Activated gamma-delta T cell (primary cell): Measurements from ENCODE around the gene RUNX1.
"Not testable (repeated sequence)": the region's sequence is repeated elsewhere in the genome, so short reads cannot be mapped to it uniquely, and the experiment has no call there.

Experiments
- DNase-seq: peaks from one replicate; lab custom pipeline; 2025; lab: John Stamatoyannopoulos, UW

RUNX1 gene

GRCh38 chr21:34969423-34970166, 79.5 kb downstream of the RUNX1 start:
- DNase-seq: no peak

- DNase-seq: no peak
Observed at GRCh38 chr21:34968414-34969333, 80.4 kb downstream of the RUNX1 start.

DNA sequence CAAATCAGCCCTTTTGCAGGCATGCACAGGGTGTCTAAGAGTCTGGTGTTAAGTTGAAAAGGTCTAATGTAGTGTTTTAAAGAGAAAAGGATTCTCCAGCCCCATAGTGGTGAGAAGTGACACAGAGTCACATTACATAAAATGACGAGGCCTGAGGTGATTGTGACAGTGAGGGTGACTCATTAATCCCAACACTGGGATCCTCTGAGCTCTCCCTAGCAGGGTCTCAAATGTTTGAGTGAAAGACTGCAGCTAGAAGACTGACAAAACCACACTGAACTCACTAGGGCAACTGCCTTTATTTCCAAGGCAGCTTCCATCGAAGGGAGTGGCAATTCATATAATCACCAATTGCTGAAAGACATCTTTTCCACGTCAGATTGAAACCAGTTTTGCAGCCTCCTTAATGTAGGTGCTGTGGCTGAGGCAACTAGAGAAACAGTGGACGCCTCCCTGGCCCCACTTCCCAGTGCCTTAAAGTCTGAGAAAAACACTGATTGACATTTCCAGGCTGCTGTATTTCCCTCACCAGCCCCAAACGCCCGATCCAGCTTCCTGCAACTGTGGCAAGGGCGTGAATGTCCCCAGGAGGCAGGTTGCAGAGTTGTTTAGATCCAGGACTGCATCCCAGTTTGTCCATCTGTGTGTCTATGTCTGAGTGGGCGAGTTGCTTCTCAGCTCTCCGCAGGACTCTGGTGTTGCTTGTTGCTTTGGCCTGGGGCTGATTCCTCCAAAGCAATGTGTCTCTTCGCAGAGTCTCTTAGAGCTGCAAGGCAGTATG, 81.4 kb downstream of the RUNX1 start:
- no peak for DNase-seq

DNA sequence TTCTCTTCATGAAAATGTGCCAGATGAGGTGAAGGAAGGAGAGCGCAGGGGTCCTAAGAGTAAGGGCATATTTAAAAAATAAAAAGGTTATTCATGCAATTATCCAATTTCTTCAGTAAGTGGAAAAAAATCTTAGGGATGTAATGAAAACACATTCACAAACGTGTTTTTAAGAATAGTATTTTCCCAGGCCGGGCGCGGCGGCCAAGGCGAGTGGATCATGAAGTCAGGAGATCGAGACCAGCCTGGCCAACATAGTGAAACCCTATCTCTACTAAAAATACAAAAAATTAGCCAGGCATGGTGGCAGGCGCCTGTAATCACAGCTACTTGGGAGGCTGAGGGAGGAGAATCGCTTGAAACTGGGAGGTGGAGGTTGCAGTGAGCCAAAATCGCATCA, 82.2 kb downstream of the RUNX1 start:
- not testable (repeated sequence) for DNase-seq

DNA sequence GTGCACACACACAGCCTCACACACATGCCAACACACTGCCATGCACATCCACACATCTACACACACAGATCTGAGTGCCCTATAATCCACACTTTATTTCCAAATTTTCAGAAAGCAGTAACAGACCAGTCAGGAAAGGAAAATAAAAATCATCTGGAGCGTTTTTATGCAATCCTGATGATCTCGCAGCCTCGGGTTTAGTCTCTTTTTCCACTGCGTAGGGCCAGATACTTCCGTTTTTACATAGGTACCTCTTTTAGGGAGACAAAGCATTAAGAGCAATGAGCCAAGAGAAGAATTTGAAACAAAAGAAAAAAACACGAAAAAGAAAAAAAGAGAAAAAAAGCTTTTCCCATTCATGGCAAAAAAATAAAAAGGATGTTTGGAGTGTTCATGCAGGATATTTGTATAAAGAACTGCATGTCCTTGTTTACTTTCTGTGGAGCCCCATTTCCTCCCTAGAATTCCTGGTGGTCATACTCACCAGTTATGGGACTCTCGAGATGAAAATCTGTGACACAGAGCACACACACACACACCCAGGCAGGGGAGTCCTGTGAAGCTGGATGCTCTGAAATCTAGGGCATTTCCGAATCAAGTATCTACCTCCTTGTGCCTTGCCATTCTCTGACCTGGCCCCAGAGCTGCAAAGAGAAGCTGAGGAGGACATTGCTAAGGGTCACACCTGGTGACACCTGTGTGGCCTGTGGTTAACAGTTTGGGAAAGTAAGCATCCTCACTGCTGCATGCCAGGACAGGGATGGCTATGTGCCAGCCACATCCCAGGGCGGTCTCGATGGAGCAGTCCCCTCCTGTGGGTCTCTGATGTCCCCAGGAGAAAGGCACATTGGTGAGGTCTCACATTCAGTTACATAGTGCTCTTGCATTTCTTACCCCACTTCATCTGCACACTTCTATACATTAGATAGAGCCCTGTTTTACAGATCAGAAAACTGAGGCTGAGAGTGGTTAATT, 83.6 kb downstream of the RUNX1 start:
- no peak for DNase-seq

DNA sequence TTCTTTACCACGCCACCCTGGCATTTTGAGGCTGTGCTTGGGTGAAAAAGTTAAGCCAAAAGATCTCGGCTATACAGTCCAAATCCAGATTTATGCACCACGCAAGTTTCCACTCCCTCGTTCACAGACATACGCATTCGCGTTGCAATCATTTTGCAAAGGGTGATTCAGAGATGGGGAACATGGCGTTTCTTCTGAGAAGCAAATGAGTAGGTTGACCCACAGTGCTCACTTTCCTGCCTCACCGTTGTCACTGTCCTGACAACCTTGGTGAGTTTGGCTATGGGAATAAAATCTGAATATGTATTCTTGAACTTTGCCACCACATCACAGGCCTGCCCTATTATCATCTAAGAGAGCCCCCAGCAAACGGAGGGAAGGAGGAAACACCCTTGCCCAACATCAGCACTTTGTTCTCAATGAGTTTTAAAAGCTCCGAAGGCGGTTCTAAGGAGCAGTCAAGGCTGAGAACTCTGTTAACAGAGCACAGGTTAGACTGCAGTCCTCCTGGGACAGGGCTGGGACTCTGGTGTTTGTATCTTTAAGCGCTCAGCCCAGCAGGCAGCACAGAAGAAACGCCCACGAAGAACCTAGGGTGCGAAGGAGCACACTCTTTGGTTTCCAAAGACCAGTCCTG, 86.4 kb downstream of the RUNX1 start:
- no peak for DNase-seq

- no peak for DNase-seq
Observed at GRCh38 chr21:34962136-34962535, 87.0 kb downstream of the RUNX1 start.

DNA sequence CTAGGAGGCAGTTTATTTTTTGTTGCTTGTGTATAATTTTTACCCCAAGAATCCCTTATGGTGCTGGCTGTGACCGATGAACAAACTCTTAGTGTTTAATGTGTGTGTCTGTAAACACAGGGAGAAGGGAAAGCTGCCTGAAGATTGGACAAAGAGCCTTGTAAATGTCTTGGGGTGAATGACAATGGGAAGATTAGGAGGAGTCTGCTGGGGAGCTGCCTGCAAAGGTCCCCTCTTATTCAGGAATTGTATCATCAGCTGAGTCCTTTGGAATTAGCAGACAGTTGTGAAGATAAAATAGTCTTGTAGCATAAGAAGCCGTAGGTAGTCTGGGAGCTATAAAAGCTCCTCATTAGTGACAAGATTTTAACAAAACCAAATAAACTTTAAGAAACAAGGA, 88.4 kb downstream of the RUNX1 start:
- no peak for DNase-seq

GRCh38 chr21:34959607-34960006, 89.5 kb downstream of the RUNX1 start:
- no peak for DNase-seq

DNA sequence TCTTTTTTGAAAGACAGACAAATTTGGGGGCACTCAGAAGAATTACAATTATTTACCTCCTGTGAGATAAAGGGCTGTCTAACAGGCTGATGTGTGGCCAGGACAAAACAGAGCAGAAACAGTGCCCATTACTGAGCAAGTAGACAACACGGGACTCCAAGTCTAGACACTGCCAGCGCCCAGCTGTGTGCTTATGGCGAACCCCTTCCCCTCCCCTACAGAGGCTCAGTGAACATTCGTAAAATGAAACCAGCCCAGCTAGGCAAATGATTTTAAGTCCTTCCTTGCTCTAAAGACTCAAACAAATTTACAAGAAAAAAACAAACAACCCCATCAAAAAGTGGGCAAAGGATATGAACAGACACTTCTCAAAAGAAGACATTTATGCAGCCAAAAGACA, 91.1 kb downstream of the RUNX1 start:
- no peak for DNase-seq

DNA sequence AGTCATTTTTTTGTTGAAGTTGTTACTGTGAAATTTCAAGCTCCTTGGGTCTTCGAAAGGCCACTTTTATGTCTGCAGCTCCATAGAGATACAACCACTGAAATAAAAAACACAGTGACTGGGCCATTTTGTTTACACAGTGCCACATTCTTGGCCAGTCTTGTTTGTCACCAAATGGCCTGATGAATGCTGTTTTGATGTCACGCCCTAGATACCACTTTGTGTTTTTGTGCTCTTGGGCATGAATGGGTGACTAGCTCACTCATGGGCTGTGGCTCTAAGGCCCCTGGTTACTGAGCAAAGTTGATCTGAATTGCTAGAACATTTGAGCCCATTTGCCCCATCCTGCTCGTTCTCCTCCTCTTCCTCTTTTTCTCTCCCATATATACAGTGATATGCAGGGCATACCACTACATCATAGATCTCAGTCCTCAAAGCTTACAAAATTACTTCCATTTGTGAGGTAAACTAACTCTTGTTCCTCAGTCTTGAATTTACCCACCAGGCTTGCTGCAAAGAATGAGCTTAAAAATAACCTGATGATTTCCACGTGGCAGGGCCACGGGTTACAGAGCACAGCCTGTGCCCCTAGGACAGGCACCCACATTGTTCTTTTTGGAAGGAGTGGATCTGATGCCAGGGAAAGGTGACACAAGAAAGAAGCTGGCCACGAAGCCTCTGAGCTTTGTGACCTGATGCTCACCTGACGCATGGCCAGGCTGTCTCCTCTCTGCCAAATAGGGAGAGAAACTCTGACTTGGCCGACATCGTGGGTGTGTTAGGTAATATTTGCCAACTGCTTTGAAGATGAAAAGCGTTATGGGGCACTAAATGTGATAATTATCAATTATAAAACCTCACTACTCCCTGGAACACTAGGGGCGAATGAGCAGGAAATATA, 92.4 kb downstream of the RUNX1 start:
- DNase-seq: no peak

DNA sequence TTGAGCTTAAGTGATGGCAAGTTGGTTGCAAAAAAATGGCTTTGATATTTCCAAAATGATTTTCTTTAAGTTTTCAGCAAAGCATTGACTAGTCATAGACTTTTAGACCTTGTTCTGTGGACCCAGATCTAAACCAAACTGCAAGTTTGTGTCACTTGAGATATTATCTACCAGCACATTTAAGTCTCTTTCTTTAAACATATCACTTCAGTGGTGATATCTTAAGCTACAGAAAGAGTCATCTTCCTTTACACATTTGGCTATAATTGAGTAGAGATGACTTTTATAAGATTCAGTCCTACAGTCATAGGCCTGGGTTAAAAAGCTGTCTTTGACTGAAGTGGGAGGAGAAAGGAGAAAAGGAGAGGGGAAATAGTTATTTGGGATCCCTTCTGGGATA, 95.2 kb downstream of the RUNX1 start:
- no peak for DNase-seq

GRCh38 chr21:34952701-34953100, 96.4 kb downstream of the RUNX1 start:
- no peak for DNase-seq

DNA sequence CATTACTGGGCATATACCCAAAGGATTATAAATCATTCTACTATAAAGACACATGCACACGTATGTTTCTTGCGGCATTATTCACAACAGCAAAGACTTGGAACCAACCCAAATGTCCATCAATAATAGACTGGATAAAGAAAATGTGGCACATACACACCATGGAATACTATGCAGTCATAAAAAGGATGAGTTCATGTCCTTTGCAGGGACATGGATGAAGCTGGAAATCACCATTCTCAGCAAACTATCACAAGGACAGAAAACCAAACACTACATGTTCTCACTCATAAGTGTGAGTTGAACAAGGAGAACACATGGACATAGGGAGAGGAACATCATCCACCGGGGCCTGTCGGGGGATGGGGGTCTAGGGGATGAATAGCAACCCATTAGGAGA, 97.2 kb downstream of the RUNX1 start:
- DNase-seq: not testable (repeated sequence)

GRCh38 chr21:34950980-34951379, 98.1 kb downstream of the RUNX1 start:
- DNase-seq: no peak

DNA sequence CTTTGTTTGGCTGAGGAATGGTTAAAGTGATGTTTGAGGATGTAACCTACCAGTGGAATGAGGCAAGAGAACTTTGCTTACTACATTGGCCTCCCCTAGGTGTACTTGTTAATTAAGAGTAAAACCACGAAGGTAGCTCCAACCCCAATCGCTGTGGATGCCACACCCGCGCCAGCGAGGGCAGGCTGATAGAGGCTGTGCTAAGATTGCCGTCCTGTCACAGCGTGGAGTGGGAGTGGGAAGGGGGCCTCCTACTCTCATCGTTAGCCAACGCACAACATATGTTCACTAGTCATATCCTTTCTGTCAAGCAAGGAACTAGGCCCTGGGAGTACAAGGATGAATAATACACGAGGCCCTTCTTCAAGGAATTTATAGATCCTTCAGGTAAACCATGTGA, 99.6 kb downstream of the RUNX1 start:
- DNase-seq: no peak

DNA sequence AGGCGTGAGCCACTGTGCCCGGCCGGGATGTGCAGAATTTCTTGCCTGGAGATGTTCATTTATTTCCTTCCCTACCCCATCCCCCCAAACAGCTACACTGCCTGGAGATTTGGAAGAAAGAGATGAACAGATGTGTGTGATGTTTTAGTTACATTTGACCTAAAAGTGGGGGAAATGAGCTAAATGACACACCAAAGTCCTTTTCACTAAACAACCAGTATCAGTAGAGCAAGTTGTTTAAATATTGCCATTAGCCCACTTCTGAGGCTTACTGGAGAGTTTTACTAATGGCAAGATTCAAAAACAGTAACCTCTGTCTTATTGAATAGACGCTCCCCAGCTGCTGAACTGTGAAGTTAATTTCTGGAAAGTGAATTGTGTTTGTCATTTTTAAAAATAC, 100.1 kb downstream of the RUNX1 start:
- no peak for DNase-seq

- no peak for DNase-seq
Observed at GRCh38 chr21:34948157-34948556, 100.9 kb downstream of the RUNX1 start.

- no peak for DNase-seq
Observed at GRCh38 chr21:34946916-34947534, 102.1 kb downstream of the RUNX1 start.
